Body of pancreas (tissue), 4 donors: ENCODE data around the gene NUP153.

ENCODE experiments used
- POLR2A ChIP-seq, 3 donors: fragments of 450-650 bp; IDR thresholded peaks; one replicate each; pipeline ENCODE4 v1.6.1; 2016; ENCODE audit warnings: antibody characterized with exemption in 3 of 3, mild to moderate bottlenecking in 2 of 3
- TF ChIP-seq, protein P1 (sequence below), 7 experiments: fragments of 450-650 bp in 4 of 7; fragments of 200-600 bp in 3 of 7; sonication (generic) in 3 of 7; IDR thresholded peaks; one replicate each; pipeline ENCODE4 v1.5.1; 2016 to 2019; ENCODE audit warnings: antibody characterized with exemption in 7 of 7

- TF ChIP-seq, protein P1, sequence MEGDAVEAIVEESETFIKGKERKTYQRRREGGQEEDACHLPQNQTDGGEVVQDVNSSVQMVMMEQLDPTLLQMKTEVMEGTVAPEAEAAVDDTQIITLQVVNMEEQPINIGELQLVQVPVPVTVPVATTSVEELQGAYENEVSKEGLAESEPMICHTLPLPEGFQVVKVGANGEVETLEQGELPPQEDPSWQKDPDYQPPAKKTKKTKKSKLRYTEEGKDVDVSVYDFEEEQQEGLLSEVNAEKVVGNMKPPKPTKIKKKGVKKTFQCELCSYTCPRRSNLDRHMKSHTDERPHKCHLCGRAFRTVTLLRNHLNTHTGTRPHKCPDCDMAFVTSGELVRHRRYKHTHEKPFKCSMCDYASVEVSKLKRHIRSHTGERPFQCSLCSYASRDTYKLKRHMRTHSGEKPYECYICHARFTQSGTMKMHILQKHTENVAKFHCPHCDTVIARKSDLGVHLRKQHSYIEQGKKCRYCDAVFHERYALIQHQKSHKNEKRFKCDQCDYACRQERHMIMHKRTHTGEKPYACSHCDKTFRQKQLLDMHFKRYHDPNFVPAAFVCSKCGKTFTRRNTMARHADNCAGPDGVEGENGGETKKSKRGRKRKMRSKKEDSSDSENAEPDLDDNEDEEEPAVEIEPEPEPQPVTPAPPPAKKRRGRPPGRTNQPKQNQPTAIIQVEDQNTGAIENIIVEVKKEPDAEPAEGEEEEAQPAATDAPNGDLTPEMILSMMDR (IDR thresholded peaks at IDR 0.05), result no peak
- no peak for TF ChIP-seq POLR2A (IDR thresholded peaks at IDR 0.05)
Observed at GRCh38 chr6:17721671-17722070, 14.9 kb upstream of the NUP153 start.
